K562 (cell line): ENCODE results near the gene TPX2. TPM values are rescaled to one million over a fixed set of nuclear protein-coding genes. Genes with fewer than 3 reads are reported as not detected.

Experiments
- ARID1B ChIP-seq: fragments of 450-650 bp; IDR thresholded peaks from 2 replicates; pipeline ENCODE4 v1.6.1; 2016; ENCODE audit warnings: antibody characterized with exemption, mild to moderate bottlenecking, inconsistent platforms
- BCL6 ChIP-seq: fragments of 250-450 bp; sonication (Bioruptor Pico); IDR thresholded peaks from 2 replicates; pipeline ENCODE4 v1.4.0; 2020
- CEBPB ChIP-seq: fragments of 450-650 bp; IDR thresholded peaks from 2 replicates; pipeline ENCODE4 v1.6.1; 2016; ENCODE audit warnings: missing genetic modification characterization, missing compliant biosample characterization
- EP400 ChIP-seq: fragments of 450-650 bp; IDR thresholded peaks from 2 replicates; pipeline ENCODE4 v1.6.1; 2017; ENCODE audit warnings: antibody characterized with exemption, mild to moderate bottlenecking, moderate library complexity
- ETV5 ChIP-seq: sonication (generic); formaldehyde crosslinking; IDR thresholded peaks from 2 replicates; pipeline ENCODE4 v1.4.0; 2020; ENCODE audit warnings: low read depth, mild to moderate bottlenecking, missing genetic modification reagents
- GATAD2A ChIP-seq: fragments of 450-650 bp; IDR thresholded peaks from 2 replicates; pipeline ENCODE4 v1.6.1; 2017
- LARP7 ChIP-seq: fragments of 450-650 bp; IDR thresholded peaks from 2 replicates; pipeline ENCODE4 v1.6.1; 2016
- LEF1 ChIP-seq: fragments of 450-650 bp; IDR thresholded peaks from 2 replicates; pipeline ENCODE4 v1.6.1; 2016; ENCODE audit warnings: mild to moderate bottlenecking
- MEF2D ChIP-seq: conservative IDR thresholded peaks from 2 replicates; pipeline ENCODE4 v1.6.1; 2016; ENCODE audit warnings: low read depth, missing genetic modification characterization, missing compliant biosample characterization
- POLR2A ChIP-seq: fragments of 450-650 bp; conservative IDR thresholded peaks from 2 replicates; pipeline ENCODE4 v1.6.1; 2016
- POLR2AphosphoS5 ChIP-seq: IDR thresholded peaks from 2 replicates; pipeline ENCODE4 v1.6.1; 2011; ENCODE audit warnings: mild to moderate bottlenecking, low read depth, low read length, moderate library complexity; ENCODE audit not compliant: control insufficient read depth, insufficient read depth
- RBM15 ChIP-seq: fragments of 200-400 bp; formaldehyde crosslinking; IDR thresholded peaks from 2 replicates; pipeline ENCODE4 v1.6.1; 2018; ENCODE audit warnings: mild to moderate bottlenecking, low read length, moderate library complexity; ENCODE audit not compliant: insufficient read depth
- RFX7 ChIP-seq: fragments of 250-450 bp; sonication (Bioruptor Pico); IDR thresholded peaks from 2 replicates; pipeline ENCODE4 v1.5.1; 2021; ENCODE audit warnings: mild to moderate bottlenecking
- SMAD3 ChIP-seq: fragments of 450-650 bp; formaldehyde crosslinking; conservative IDR thresholded peaks from 2 replicates; pipeline ENCODE4 v1.4.0; 2020; ENCODE audit warnings: mild to moderate bottlenecking
- SMARCC2 ChIP-seq: fragments of 450-650 bp; IDR thresholded peaks from 2 replicates; pipeline ENCODE4 v1.6.1; 2017; ENCODE audit warnings: antibody characterized with exemption, moderate library complexity, mild to moderate bottlenecking, low read depth
- STAT5A ChIP-seq: IDR thresholded peaks from 2 replicates; pipeline ENCODE4 v1.6.1; 2012; ENCODE audit warnings: low read length, inconsistent platforms, borderline replicate concordance
- TEAD1 ChIP-seq, 2 experiments: fragments of 450-650 bp in 1 of 2; sonication (generic) in 1 of 2; formaldehyde crosslinking; IDR thresholded peaks; 2 replicates each; pipeline versions ENCODE4 v1.4.0 to v1.8.0; 2020 to 2022; ENCODE audit warnings: mild to moderate bottlenecking in 2 of 2, missing genetic modification reagents in 1 of 2
- TEAD2 ChIP-seq: fragments of 450-650 bp; IDR thresholded peaks from 2 replicates; pipeline ENCODE4 v1.6.1; 2016; ENCODE audit warnings: missing genetic modification characterization, control low read depth, missing compliant biosample characterization
- ZFP1 ChIP-seq: fragments of 450-650 bp; formaldehyde crosslinking; IDR thresholded peaks from 2 replicates; pipeline ENCODE4 v1.4.0; 2020; ENCODE audit warnings: mild to moderate bottlenecking, mixed read lengths
- ZNF766 ChIP-seq: fragments of 200-800 bp; sonication (Bioruptor generic); conservative IDR thresholded peaks from 2 replicates; pipeline ENCODE4 v1.6.1; 2016; ENCODE audit warnings: missing genetic modification characterization, missing compliant biosample characterization
- polyA plus RNA-seq, 8 experiments: library from polyadenylated mRNA; depleted of rRNA in 4 of 8; stranded (reverse) in 5 of 8; unstranded in 3 of 8; fragments of >200 nt; fragmentation: Nextera tagmentation in 2 of 8; fragmentation: Illumina TruSeq in 1 of 8; extraction: Ambion mirVana in 2 of 8; extraction: Trizol in 1 of 8; gene quantifications; 2 replicates each; pipeline versions ENCODE4 v1.2.1 to v1.2.3, GENCODE V29; 2011 to 2014; ENCODE audit warnings: inconsistent platforms in 1 of 8, missing spikeins in 1 of 8
- total RNA-seq, 7 experiments: library from RNA; depleted of rRNA in 6 of 7; stranded (reverse); fragments of >200 nt in 6 of 7; fragmentation: Illumina TruSeq in 2 of 7; extraction: Trizol in 2 of 7; gene quantifications; 2 replicates each; pipeline versions ENCODE4 v1.2.1 to v1.2.3, GENCODE V29; 2011 to 2021; ENCODE audit warnings: low replicate concordance in 1 of 7
- TF ChIP-seq, protein P1 (sequence below): IDR thresholded peaks from 2 replicates; pipeline ENCODE4 v1.6.1; 2012; ENCODE audit warnings: low read depth, low read length, improper control_type of control experiment, borderline replicate concordance
- TF ChIP-seq, protein P2 (sequence below): sonication (generic); IDR thresholded peaks from 2 replicates; pipeline ENCODE4 v1.6.1; 2016
- TF ChIP-seq, protein P3 (sequence below): fragments of 250-450 bp; sonication (Bioruptor Pico); IDR thresholded peaks from 2 replicates; pipeline ENCODE4 v1.5.0; 2021; ENCODE audit warnings: mild to moderate bottlenecking, moderate library complexity
- TF ChIP-seq, protein P4 (sequence below): fragments of 450-650 bp; IDR thresholded peaks from 2 replicates; pipeline ENCODE4 v1.6.1; 2016; ENCODE audit warnings: missing biosample characterization, missing genetic modification characterization

TPX2 gene
- total and polyA plus RNA-seq, 9 of the 15 experiments (the other 6 are each of a cell fraction or from before 2014, with no cell fraction given) = 48.0 to 241 (median 133) TPM

DNA sequence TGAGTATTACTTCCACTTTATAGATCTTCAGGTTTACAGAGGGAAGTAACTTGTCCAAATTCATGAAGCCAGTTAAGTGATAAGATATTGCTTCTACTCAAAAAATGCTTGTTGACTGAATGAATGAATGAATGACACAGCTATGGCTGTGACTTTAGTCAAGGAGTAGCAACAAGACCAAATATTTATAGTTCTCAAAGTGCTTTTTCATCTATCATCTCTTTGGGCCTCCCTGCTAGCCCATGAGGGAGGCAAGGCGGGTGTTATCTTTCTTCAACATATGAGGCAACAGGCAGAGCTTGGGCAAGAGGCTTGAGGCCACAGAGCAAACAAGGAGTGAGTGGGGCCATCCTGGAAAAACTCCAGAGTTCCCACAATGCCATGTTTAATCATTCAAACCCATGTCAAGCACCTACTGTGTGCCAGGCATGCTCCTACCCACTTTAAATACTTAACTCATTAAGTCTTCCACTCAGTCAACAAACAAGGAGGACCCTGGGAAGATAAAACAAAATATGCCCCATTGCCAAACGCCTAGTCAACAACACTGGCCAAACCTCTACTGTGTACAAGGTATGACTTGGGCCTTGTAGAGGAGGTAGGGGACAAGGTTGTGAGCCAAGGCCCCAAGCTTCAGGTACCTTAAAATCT lies 32.4 kb upstream of the TPX2 start (continued):
- TF ChIP-seq, protein P1, sequence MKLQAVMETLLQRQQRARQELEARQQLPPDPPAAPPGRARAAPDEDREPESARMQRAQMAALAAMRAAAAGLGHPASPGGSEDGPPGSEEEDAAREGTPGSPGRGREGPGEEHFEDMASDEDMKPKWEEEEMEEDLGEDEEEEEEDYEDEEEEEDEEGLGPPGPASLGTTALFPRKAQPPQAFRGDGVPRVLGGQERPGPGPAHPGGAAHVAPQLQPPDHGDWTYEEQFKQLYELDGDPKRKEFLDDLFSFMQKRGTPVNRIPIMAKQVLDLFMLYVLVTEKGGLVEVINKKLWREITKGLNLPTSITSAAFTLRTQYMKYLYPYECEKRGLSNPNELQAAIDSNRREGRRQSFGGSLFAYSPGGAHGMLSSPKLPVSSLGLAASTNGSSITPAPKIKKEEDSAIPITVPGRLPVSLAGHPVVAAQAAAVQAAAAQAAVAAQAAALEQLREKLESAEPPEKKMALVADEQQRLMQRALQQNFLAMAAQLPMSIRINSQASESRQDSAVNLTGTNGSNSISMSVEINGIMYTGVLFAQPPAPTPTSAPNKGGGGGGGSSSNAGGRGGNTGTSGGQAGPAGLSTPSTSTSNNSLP = peak; percentile 90
- TF ChIP-seq POLR2AphosphoS5 (peak; percentile 92), ARID1B (peak; percentile 97), MEF2D (tag) (peak; percentile 79), EP400 (peak; percentile 72), LARP7 (no peak), RBM15 (no peak), GATAD2A (no peak), ZFP1 (CRISPR knock-in tag) (peak; percentile 55; the same call in 1 of the 2 replicates), CEBPB (peak; percentile 99), SMARCC2 (peak; percentile 90), LEF1 (peak; percentile 79), SMAD3 (CRISPR knock-in tag) (0 out of 2 replicates have a peak, but pooled peaks have one; percentile 54), STAT5A (peak; percentile 84), ZNF766 (CRISPR knock-in tag) (peak; percentile 90), TEAD1 (CRISPR knock-in tag; IDR thresholded peaks at IDR 0.05) (peak in 1 of 2 experiments; percentile 60; a peak in 1 of 4 replicates), ETV5 (peak; percentile 62; the same call in 1 of the 2 replicates), BCL6 (CRISPR knock-in tag) (0 out of 2 replicates have a peak, but pooled peaks have one; percentile 36), TEAD2 (tag) (no peak), POLR2A (no peak), RFX7 (CRISPR knock-in tag) (0 out of 2 replicates have a peak, but pooled peaks have one; percentile 45)
- TF ChIP-seq, protein P2, sequence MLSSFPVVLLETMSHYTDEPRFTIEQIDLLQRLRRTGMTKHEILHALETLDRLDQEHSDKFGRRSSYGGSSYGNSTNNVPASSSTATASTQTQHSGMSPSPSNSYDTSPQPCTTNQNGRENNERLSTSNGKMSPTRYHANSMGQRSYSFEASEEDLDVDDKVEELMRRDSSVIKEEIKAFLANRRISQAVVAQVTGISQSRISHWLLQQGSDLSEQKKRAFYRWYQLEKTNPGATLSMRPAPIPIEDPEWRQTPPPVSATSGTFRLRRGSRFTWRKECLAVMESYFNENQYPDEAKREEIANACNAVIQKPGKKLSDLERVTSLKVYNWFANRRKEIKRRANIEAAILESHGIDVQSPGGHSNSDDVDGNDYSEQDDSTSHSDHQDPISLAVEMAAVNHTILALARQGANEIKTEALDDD = peak; percentile 62; the same call in 1 of the 2 replicates
- TF ChIP-seq, protein P3, sequence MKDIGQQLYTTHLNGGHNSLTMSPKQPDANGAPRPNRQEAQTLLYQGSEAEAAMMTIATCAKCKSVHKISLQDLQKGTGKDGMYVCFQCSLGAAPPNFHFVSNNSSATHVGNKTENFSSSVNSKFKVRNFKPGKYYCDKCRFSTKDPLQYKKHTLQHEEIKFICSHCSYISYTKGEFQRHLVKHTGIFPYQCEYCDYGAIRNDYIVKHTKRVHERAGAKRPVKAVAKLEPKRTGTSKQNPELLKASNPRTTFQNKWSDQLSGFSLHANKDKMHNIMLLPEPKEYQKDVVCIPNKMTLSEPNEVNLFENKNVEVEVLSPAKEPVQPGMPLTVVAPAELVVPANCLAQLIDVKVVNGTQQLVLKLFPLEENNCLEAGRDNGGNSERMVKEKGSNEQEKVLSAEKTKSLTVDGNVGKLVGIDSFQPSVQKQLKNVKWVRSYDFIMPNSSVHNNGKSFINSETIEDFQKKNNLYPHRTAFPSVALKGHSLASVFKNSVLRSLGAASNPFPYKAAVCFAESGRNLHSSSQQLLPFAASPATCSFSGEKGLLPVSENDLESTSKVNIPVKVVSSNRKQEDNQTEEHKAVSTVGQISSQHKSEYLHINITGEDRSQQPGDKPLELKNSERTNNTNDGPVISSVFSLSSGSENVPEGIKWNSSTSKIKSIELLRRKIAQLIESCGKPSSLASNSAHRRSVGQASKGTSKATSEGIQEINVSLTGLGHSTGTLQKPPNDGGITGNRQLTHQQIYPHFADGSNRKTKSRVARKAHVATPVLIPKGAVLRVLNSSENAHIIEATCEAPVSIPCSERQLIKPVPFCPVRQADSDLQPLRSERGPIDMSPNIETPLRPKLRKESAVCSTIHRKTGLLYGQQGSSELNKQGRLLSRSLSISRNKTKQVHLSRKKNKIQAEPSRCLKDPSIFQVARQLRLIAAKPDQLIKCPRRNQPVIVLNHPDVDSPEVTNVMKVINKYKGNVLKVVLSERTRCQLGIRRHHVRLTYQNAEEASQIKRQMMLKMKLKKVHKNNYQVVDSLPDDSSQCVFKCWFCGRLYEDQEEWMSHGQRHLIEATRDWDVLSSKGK (CRISPR knock-in tag) = no peak
- TF ChIP-seq, protein P4, sequence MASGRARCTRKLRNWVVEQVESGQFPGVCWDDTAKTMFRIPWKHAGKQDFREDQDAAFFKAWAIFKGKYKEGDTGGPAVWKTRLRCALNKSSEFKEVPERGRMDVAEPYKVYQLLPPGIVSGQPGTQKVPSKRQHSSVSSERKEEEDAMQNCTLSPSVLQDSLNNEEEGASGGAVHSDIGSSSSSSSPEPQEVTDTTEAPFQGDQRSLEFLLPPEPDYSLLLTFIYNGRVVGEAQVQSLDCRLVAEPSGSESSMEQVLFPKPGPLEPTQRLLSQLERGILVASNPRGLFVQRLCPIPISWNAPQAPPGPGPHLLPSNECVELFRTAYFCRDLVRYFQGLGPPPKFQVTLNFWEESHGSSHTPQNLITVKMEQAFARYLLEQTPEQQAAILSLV (tag) = peak; percentile 85
